SK-N-SH treated with all-trans-retinoic acid at 6 μM for 48 hours (cell line): Measurements from ENCODE around the gene AGBL1.
"Not testable (repeated sequence)": the region's sequence is repeated elsewhere in the genome, so short reads cannot be mapped to it uniquely, and the experiment has no call there.

ENCODE experiments used
- ARNTL ChIP-seq: fragments of 450-650 bp; formaldehyde crosslinking; IDR thresholded peaks from 2 replicates; pipeline ENCODE4 v1.5.0; 2020; ENCODE audit warnings: low read depth, mild to moderate bottlenecking, moderate library complexity, borderline replicate concordance
- BACH2 ChIP-seq: fragments of 250-450 bp; sonication (Bioruptor Pico); IDR thresholded peaks from 2 replicates; pipeline ENCODE4 v1.9.0; 2021; ENCODE audit warnings: mild to moderate bottlenecking, borderline replicate concordance
- CREB5 ChIP-seq: fragments of 250-450 bp; sonication (Bioruptor Pico); IDR thresholded peaks from 2 replicates; pipeline ENCODE4 v1.5.1; 2020; ENCODE audit warnings: low read depth, mild to moderate bottlenecking, moderate library complexity
- CSDC2 ChIP-seq: fragments of 250-450 bp; sonication (Bioruptor Pico); IDR thresholded peaks from 2 replicates; pipeline ENCODE4 v1.5.0; 2020; ENCODE audit warnings: mild to moderate bottlenecking, moderate library complexity
- ESRRG ChIP-seq: fragments of 250-450 bp; sonication (Bioruptor Pico); IDR thresholded peaks from 2 replicates; pipeline ENCODE4 v1.6.1; 2021; ENCODE audit warnings: mild to moderate bottlenecking
- PATZ1 ChIP-seq: fragments of 250-450 bp; sonication (Bioruptor Pico); IDR thresholded peaks from 2 replicates; pipeline ENCODE4 v1.8.0; 2020; ENCODE audit warnings: mild to moderate bottlenecking, moderate library complexity, borderline replicate concordance
- POU6F1 ChIP-seq: fragments of 250-450 bp; sonication (Bioruptor Pico); IDR thresholded peaks from 2 replicates; pipeline ENCODE4 v1.8.0; 2021; ENCODE audit warnings: low read depth, mild to moderate bottlenecking, moderate library complexity, borderline replicate concordance
- SNAI2 ChIP-seq: fragments of 250-450 bp; sonication (Bioruptor Pico); IDR thresholded peaks from 2 replicates; pipeline ENCODE4 v1.5.0; 2020; ENCODE audit warnings: mild to moderate bottlenecking, moderate library complexity
- TCF4 ChIP-seq: fragments of 250-450 bp; sonication (Bioruptor Pico); IDR thresholded peaks from 2 replicates; pipeline ENCODE4 v1.8.0; 2021; ENCODE audit warnings: mild to moderate bottlenecking, moderate library complexity, borderline replicate concordance
- TOX ChIP-seq: fragments of 250-450 bp; sonication (Bioruptor Pico); IDR thresholded peaks from 2 replicates; pipeline ENCODE4 v1.8.0; 2021; ENCODE audit warnings: mild to moderate bottlenecking, moderate library complexity, borderline replicate concordance
- TSHZ2 ChIP-seq: fragments of 250-450 bp; sonication (Bioruptor Pico); IDR thresholded peaks from 2 replicates; pipeline ENCODE4 v1.5.0; 2020; ENCODE audit warnings: mild to moderate bottlenecking, moderate library complexity
- ZC3H10 ChIP-seq: fragments of 250-450 bp; sonication (Bioruptor Pico); IDR thresholded peaks from 2 replicates; pipeline ENCODE4 v1.5.1; 2021; ENCODE audit warnings: mild to moderate bottlenecking, moderate library complexity
- ZFP3 ChIP-seq: fragments of 250-450 bp; sonication (Bioruptor Pico); IDR thresholded peaks from 2 replicates; pipeline ENCODE4 v1.5.0; 2020; ENCODE audit warnings: mild to moderate bottlenecking, moderate library complexity
- ZNF8 ChIP-seq: fragments of 450-650 bp; formaldehyde crosslinking; IDR thresholded peaks from 2 replicates; pipeline ENCODE4 v1.5.0; 2020; ENCODE audit warnings: mild to moderate bottlenecking, moderate library complexity

GRCh38 chr15:86122691-86123391 is 43.2 kb downstream of the AGBL1 start:
- not testable (repeated sequence) for TF ChIP-seq TOX (CRISPR knock-in tag); ARNTL (CRISPR knock-in tag); PATZ1 (CRISPR knock-in tag); ZFP3 (CRISPR knock-in tag); ZNF8 (CRISPR knock-in tag); ESRRG (CRISPR knock-in tag); BACH2; POU6F1 (CRISPR knock-in tag); SNAI2; CREB5 (CRISPR knock-in tag); CSDC2; ZC3H10 (CRISPR knock-in tag); TSHZ2; TCF4 (CRISPR knock-in tag)
